Progenitor cell of endocrine pancreas (in vitro differentiated cells): ENCODE results near the gene AFDN. TPM values are rescaled to one million over a fixed set of nuclear protein-coding genes. Genes with fewer than 3 reads are reported as not detected.

Experiments
- DNase-seq: peaks from one replicate; pipeline ENCODE4 v3.0.0; 2021; ENCODE audit warnings: low spot score; ENCODE audit not compliant: unreplicated experiment
- H3K27ac Mint-ChIP-seq: 2 replicates; pipeline ENCODE4 v1.8.0; 2021; ENCODE audit warnings: mild to moderate bottlenecking, moderate library complexity, mixed read lengths
- H3K27me3 Mint-ChIP-seq: 2 replicates; pipeline ENCODE4 v1.8.0; 2021; ENCODE audit warnings: mixed read lengths
- H3K36me3 Mint-ChIP-seq: 2 replicates; pipeline ENCODE4 v1.8.0; 2022; ENCODE audit warnings: mixed read lengths; ENCODE audit not compliant: insufficient read depth
- H3K4me1 Mint-ChIP-seq: 2 replicates; pipeline ENCODE4 v1.8.0; 2021; ENCODE audit warnings: low read depth, mixed read lengths
- H3K4me3 Mint-ChIP-seq: 2 replicates; pipeline ENCODE4 v1.8.0; 2021; ENCODE audit warnings: low read depth, mild to moderate bottlenecking, moderate library complexity, mixed read lengths
- H3K9me3 Mint-ChIP-seq: 2 replicates; pipeline ENCODE4 v1.8.0; 2021; ENCODE audit warnings: low read depth, mixed read lengths
- total RNA-seq: library from RNA; stranded (reverse); gene quantifications from 2 replicates; pipeline ENCODE4 v1.2.1, GENCODE V29; 2021
- TF ChIP-seq, protein P1 (sequence below): fragments of 200-600 bp; sonication (generic); IDR thresholded peaks from one replicate; pipeline ENCODE4 v1.5.0; 2021; ENCODE audit warnings: antibody characterized with exemption, mild to moderate bottlenecking; ENCODE audit not compliant: unreplicated experiment

Gene AFDN
- total RNA-seq, 1 donor from 2014 or later, result 423 TPM

DNA sequence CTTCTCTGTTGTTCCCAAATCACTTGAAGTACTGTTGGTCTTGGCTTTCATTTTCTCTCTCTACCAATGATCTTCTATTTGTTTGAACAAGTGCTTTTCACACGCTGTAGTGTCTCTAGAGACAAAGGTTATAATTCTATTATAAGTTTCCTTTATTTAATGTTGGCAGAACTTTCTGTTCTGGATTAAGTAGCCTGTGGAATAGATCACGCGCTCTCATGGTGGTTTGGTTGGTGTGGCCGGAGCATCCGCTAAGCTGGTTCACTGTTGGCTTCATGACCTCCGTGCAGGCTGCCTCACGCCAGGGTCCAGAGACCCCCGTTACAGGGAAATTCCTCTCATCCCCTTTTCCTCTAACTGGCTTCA is 139.8 kb downstream of the AFDN start:
- DNase-seq, result no peak
- peaks cover 53% of the 10 kb centered on the region for H3K36me3 Mint-ChIP-seq
- H3K4me3 Mint-ChIP-seq, result peak overlapping the region; percentile 12
- TF ChIP-seq, protein P1, sequence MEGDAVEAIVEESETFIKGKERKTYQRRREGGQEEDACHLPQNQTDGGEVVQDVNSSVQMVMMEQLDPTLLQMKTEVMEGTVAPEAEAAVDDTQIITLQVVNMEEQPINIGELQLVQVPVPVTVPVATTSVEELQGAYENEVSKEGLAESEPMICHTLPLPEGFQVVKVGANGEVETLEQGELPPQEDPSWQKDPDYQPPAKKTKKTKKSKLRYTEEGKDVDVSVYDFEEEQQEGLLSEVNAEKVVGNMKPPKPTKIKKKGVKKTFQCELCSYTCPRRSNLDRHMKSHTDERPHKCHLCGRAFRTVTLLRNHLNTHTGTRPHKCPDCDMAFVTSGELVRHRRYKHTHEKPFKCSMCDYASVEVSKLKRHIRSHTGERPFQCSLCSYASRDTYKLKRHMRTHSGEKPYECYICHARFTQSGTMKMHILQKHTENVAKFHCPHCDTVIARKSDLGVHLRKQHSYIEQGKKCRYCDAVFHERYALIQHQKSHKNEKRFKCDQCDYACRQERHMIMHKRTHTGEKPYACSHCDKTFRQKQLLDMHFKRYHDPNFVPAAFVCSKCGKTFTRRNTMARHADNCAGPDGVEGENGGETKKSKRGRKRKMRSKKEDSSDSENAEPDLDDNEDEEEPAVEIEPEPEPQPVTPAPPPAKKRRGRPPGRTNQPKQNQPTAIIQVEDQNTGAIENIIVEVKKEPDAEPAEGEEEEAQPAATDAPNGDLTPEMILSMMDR, result no peak
- H3K27me3 Mint-ChIP-seq, result no peaks in the 10 kb centered on the region
- peak overlapping the region; percentile 77 for H3K27ac Mint-ChIP-seq
- H3K4me1 Mint-ChIP-seq, result peaks cover 39% of the 10 kb centered on the region
- no peaks in the 10 kb centered on the region for H3K9me3 Mint-ChIP-seq

DNA sequence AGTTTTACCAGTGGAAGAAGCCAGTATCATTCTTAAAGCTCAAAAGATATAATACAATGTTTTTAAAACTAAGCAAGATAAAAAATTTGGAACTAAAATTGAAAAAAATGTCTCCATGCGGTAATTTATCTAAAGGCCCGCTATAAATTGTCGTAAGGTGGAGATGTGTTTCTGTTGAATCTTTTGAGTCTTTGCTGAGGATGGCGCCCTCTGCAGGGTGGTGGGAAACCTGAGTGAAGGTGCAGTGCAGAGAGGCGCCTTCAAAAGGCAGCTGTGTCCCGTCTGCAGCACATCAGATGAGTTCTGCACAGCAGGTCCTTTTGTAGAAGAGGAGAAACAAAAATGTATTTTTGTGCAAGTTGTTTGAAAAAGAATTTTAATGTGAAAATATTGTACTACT is 141.4 kb downstream of the AFDN start:
- Mint-ChIP-seq H3K4me3 (no peak overlapping the region), H3K27ac (no peak overlapping the region), H3K9me3 (no peaks in the 10 kb centered on the region), H3K4me1 (peaks cover 28% of the 10 kb centered on the region), H3K36me3 (peaks cover 46% of the 10 kb centered on the region), H3K27me3 (no peaks in the 10 kb centered on the region)
- TF ChIP-seq, protein P1, result peak; percentile 52
- no peak for DNase-seq

DNA sequence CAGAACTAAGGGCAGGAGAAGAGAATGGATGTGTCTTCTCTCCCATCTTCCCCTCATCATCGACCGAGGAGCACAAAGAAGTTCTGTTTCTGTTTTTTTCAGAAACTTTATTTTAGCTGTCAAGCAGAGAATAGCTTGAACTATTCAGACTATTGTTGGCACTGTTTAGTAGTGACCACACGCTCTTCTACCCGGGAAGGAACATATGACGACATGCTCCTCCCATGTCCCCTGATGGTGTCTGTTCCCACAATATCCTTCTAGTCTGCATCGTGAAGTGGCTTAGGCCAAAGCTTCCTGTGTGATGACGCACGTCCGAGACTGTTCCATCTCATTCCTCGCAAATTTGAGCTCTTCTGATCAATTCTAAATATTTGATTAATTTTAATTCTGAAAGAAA is 143.5 kb downstream of the AFDN start:
- Mint-ChIP-seq H3K9me3 (no peaks in the 10 kb centered on the region), H3K27me3 (no peaks in the 10 kb centered on the region), H3K4me1 (peaks cover 26% of the 10 kb centered on the region), H3K36me3 (peaks cover 37% of the 10 kb centered on the region), H3K27ac (peak overlapping the region; percentile 43), H3K4me3 (no peak overlapping the region)
- no peak for DNase-seq
- TF ChIP-seq, protein P1, result no peak

DNA sequence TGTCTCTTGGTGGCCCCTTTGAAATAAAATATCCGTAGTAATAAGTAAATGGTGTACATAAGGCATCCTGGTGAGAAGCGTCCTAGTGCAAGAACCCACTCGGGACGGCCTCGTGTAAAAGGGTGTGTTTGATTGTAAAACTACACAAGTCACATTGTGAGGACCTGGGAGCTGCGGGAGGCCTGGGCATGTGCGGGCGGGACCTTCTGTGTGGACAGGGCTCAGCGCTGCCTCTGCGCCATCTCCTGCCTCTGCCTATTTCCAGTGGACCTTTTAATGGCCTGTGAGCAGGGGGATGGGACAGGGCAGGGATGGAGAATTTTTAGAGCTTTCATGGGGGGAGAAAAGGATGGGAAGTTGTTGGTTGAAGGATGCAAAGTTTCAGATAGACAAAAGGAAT is 145.5 kb downstream of the AFDN start:
- Mint-ChIP-seq H3K9me3 (no peaks in the 10 kb centered on the region), H3K27ac (no peak overlapping the region), H3K27me3 (no peaks in the 10 kb centered on the region), H3K4me1 (peaks cover 22% of the 10 kb centered on the region), H3K4me3 (no peak overlapping the region), H3K36me3 (peaks cover 23% of the 10 kb centered on the region)
- TF ChIP-seq, protein P1, result no peak
- DNase-seq, result no peak

DNA sequence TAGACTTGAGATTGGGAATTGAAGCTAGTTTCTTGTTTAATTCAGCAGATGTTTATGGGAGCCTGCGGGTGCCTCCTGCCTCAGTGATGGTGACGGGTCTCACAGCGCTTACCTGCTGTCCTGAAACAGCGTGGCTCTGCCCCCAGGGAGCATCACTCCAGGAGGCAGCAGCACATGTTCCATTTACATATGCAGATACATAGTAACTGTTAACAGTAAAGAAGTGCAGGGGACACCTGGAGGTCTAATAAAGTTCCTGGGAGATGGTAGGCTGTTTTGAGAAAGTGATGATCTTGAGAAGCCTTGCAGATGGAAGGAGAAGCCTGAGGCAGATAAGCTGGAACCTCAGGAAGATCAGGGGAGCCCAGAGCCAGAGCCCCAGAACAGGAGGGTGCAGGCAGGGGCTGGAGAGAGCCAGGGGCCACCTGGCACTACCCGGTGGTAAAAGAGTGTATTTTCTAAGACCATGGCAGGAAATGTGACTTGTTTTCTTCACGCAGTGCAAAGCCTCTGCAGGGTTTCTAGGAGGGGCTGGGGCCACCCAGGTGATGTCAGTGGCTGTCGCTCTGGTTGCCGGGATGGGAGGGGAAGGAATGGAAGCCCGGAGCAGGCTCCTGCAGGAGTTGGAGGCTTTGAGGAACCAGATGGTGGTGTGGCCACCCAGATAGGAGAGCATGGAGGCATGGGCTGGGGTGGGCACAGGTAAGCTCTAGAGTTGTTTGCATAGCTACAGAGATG is 146.6 kb downstream of the AFDN start:
- no peaks in the 10 kb centered on the region for H3K9me3 Mint-ChIP-seq
- no peak overlapping the region for H3K4me3 Mint-ChIP-seq
- TF ChIP-seq, protein P1, result no peak
- peak overlapping the region; percentile 87 for H3K27ac Mint-ChIP-seq
- peaks cover 16% of the 10 kb centered on the region for H3K36me3 Mint-ChIP-seq
- no peak for DNase-seq
- no peaks in the 10 kb centered on the region for H3K27me3 Mint-ChIP-seq
- H3K4me1 Mint-ChIP-seq, result peaks cover 22% of the 10 kb centered on the region
